Lower lobe of right lung (tissue), 2 donors: ENCODE measurements around the gene GPA33. TPM values are rescaled to one million over a fixed set of nuclear protein-coding genes. Genes with fewer than 3 reads are reported as not detected.

Experiments used
- ATAC-seq, 2 donors: fragments of 200-7000 bp; cut with Tn5 transposase; one replicate each; pipeline ENCODE4 v1.9.1; 2020 to 2022; ENCODE audit warnings: mild to moderate bottlenecking in 2 of 2, moderate library complexity in 2 of 2
- DNase-seq: peaks from one replicate; pipeline ENCODE4 v3.0.0-alpha.2; 2020
- H3K27ac ChIP-seq: fragments of 200-600 bp; one replicate; pipeline ENCODE4 v1.8.0; 2022
- H3K27me3 ChIP-seq: fragments of 200-600 bp; one replicate; pipeline ENCODE4 v1.8.0; 2022; ENCODE audit warnings: low read depth
- H3K36me3 ChIP-seq: fragments of 200-600 bp; one replicate; pipeline ENCODE4 v1.8.0; 2022; ENCODE audit warnings: mild to moderate bottlenecking
- H3K4me1 ChIP-seq: fragments of 200-600 bp; one replicate; pipeline ENCODE4 v1.8.0; 2022
- H3K4me3 ChIP-seq: fragments of 200-600 bp; one replicate; pipeline ENCODE4 v1.8.0; 2022; ENCODE audit warnings: mild to moderate bottlenecking
- H3K9me3 ChIP-seq: fragments of 200-600 bp; one replicate; pipeline ENCODE4 v1.8.0; 2022
- intact Hi-C: fragments of 100-400 bp; cut with DNase I; formaldehyde crosslinking; loops from one replicate; pipeline ENCODE4 v1.11.0; 2022
- total RNA-seq: library from RNA; stranded (reverse); fragmentation: NEBNext Ultra II Directional; extraction: Animal tissue kit (Norgen Biotek cat#: 25700); gene quantifications from one replicate; pipeline ENCODE4 v1.2.1, GENCODE V29; 2021
- TF ChIP-seq, protein P1 (sequence below): fragments of 200-600 bp; IDR thresholded peaks from one replicate; pipeline ENCODE4 v1.8.0; 2022; ENCODE audit warnings: antibody characterized with exemption, mild to moderate bottlenecking
- donor health status: DM: no; HTN: yes; CAD: no; lungs with severe emphysema.

The GPA33 gene
- total RNA-seq, 1 donor from 2014 or later: 3.6 TPM

DNA sequence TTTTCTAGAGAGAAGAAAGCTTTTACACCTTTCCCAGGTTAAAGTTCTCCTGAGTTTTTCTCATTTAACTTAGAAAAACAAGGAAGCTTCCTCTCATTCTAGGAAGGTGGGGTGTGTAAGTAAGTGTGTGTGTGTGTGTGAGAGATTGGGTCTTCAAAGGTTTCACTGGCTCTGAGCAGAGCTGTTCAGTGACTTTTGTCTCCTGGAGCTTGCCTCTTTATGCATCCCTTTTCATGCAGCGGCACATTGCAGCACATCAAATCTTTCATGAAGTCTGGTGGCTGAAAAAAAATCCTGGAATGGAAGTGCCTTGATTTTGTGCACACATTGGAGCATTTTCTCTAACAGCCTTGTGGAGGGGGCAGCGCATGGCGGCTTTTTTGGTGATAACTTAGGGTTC is 3.4 kb downstream of the GPA33 start:
- H3K27me3 ChIP-seq: no peaks in the 10 kb centered on the region
- no peaks in the 10 kb centered on the region for H3K36me3 ChIP-seq
- H3K9me3 ChIP-seq: no peaks in the 10 kb centered on the region
- H3K4me3 ChIP-seq: no peak overlapping the region
- DNase-seq (no peak), ATAC-seq (no peak)
- H3K27ac ChIP-seq: no peak overlapping the region
- H3K4me1 ChIP-seq: peaks cover 5% of the 10 kb centered on the region
- intact Hi-C loops: no loop called here
- TF ChIP-seq, protein P1, sequence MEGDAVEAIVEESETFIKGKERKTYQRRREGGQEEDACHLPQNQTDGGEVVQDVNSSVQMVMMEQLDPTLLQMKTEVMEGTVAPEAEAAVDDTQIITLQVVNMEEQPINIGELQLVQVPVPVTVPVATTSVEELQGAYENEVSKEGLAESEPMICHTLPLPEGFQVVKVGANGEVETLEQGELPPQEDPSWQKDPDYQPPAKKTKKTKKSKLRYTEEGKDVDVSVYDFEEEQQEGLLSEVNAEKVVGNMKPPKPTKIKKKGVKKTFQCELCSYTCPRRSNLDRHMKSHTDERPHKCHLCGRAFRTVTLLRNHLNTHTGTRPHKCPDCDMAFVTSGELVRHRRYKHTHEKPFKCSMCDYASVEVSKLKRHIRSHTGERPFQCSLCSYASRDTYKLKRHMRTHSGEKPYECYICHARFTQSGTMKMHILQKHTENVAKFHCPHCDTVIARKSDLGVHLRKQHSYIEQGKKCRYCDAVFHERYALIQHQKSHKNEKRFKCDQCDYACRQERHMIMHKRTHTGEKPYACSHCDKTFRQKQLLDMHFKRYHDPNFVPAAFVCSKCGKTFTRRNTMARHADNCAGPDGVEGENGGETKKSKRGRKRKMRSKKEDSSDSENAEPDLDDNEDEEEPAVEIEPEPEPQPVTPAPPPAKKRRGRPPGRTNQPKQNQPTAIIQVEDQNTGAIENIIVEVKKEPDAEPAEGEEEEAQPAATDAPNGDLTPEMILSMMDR: no peak

DNA sequence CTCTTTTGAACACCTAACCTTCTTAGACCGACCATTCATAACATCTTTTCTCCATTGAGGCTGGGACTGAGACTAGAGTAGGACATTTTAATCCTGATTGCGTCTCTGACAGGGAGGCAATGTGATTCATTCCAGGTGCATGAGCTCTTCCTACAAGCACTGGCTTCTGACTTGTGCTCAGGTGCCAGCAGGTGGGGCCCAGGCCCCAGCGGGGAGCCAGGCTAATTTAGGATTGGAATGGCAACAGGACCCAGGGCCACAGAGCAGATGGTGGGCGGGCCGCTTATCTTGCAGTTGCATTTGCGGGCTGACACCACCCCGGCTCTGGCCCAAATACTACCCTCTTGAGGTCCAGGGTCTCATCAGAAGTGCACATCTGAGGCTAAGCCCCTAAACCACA is 4.1 kb downstream of the GPA33 start:
- no peaks in the 10 kb centered on the region for H3K36me3 ChIP-seq
- ATAC-seq: no peak
- no peak overlapping the region for H3K4me3 ChIP-seq
- intact Hi-C loops: no loop called here
- H3K4me1 ChIP-seq: peaks cover 5% of the 10 kb centered on the region
- DNase-seq: no peak
- H3K9me3 ChIP-seq: no peaks in the 10 kb centered on the region
- H3K27me3 ChIP-seq: no peaks in the 10 kb centered on the region
- H3K27ac ChIP-seq: no peak overlapping the region
- TF ChIP-seq, protein P1: no peak

DNA sequence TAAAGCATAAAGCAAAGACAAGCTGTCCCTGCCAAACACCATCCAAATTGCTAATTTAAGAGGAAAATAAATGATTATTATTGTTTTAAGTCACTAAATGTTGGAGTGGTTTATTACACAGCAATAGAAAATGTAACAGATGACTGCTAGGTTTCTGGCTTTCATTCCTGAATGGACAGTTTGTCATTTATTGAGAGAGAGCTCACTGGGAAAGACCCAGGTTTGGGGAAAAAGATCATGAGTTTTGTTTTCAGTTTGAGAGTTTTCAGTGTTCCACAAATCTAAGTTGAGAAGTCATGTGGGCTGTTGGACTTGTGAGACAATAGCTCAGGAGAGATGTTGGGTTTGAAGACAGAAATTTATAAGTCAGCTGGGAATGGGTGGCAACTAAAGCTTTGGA is 5.4 kb downstream of the GPA33 start:
- Histone ChIP-seq H3K9me3 (no peaks in the 10 kb centered on the region), H3K4me3 (no peak overlapping the region), H3K27ac (no peak overlapping the region), H3K27me3 (no peaks in the 10 kb centered on the region), H3K4me1 (peaks cover 5% of the 10 kb centered on the region), H3K36me3 (no peaks in the 10 kb centered on the region)
- ATAC-seq: no peak
- TF ChIP-seq, protein P1: no peak
- DNase-seq: no peak
- intact Hi-C loops: no loop called here

DNA sequence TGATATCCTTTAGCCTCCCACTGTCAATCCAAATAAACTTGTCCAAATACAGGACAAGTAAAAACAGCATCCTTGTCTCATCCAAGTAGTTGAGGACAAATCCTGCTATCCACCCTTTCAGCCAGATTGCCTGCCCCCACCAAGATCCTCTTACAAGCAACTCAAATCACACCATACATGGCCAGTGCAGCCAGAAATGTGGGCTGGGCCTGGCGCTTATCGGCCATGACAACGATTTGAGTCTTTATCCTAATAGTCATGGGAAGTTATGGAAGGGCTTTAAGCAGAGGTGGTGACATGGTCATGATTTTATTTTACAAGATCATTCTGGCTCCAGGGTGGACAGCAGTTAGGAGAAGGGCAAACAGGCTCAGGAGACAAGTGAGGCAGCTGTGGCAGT is 6.3 kb downstream of the GPA33 start:
- intact Hi-C loops: no loop called here

DNA sequence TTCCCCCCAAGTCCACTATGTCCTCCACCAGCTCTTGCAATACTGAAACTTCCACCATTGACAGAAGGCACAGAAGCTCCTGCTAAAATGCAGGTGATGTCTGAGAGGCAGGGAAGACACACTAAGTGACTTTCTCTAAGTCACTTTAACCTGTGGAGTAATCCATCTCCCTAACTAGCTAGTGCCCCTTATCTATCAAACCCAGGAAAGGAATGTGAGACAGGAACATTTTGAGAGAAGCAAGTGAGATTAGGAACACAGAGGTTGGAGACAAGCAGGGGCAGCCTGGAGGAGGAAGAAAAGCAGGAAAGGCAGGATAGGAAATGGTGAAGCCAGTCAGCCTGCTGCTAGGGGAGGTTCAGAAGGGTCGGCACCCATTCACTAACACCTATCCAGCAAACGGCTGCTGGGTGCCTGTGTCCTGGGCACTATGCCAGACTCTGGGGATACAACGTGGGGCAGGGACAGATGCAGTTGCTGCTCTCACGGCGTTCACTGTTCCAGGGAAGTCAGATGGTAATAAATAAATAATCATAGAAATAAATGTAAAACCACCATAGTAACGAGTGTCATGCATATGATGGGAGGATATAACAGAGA is 7.0 kb downstream of the GPA33 start:
- intact Hi-C loops: no loop called here
- no peak overlapping the region for H3K4me3 ChIP-seq

More for the DNA sequence above, 6.3 kb downstream of the GPA33 start:
- H3K4me1 ChIP-seq: peaks cover 5% of the 10 kb centered on the region
- DNase-seq: no peak
- H3K9me3 ChIP-seq: no peaks in the 10 kb centered on the region
- H3K27ac ChIP-seq: no peak overlapping the region
- ATAC-seq: no peak
- TF ChIP-seq, protein P1: no peak
- H3K36me3 ChIP-seq: no peaks in the 10 kb centered on the region
- H3K4me3 ChIP-seq: no peak overlapping the region
- no peaks in the 10 kb centered on the region for H3K27me3 ChIP-seq

More for the DNA sequence above, 7.0 kb downstream of the GPA33 start:
- TF ChIP-seq, protein P1: no peak
- Histone ChIP-seq H3K27ac (no peak overlapping the region), H3K9me3 (no peaks in the 10 kb centered on the region), H3K4me1 (peaks cover 5% of the 10 kb centered on the region), H3K36me3 (no peaks in the 10 kb centered on the region), H3K27me3 (no peaks in the 10 kb centered on the region)
- ATAC-seq (peak in 1 of 2 donors; percentile 23), DNase-seq (no peak)
